Panc1 (cell line): ENCODE measurements around the gene RASAL1. TPM values are rescaled to one million over a fixed set of nuclear protein-coding genes. Genes with fewer than 3 reads are reported as not detected.

Source experiments
- ATAC-seq: fragments of 200-7000 bp; cut with Tn5 transposase; 2 replicates; pipeline ENCODE4 v1.9.1; 2020; ENCODE audit warnings: mild to moderate bottlenecking, moderate library complexity
- BruUV-seq: library from RNA; stranded (reverse); fragments of 400-500 nt; replicated peaks from 2 replicates; lab custom pipeline; 2021; lab: Mats Ljungman, UMichigan
- CTCF ChIA-PET: fragments of 300-600 bp; sonication (Branson Sonifier 250); formaldehyde crosslinking; loops from one replicate; lab custom pipeline; 2022; ENCODE audit warnings: antibody characterized with exemption; lab: Charles Lee
- POLR2A ChIA-PET: fragments of 300-600 bp; sonication (Branson Sonifier 250); formaldehyde crosslinking; loops from one replicate; lab custom pipeline; 2022; ENCODE audit warnings: antibody characterized with exemption; lab: Charles Lee
- DNase-seq: peaks from one replicate; pipeline ENCODE4 v3.0.0-alpha.2; 2010; ENCODE audit warnings: low read depth, low spot score
- H3K27ac ChIP-seq: 2 replicates; pipeline ENCODE4 v1.5.1; 2011; ENCODE audit warnings: mild to moderate bottlenecking, low read length, inconsistent platforms
- H3K27me3 ChIP-seq: fragments of 200-500 bp; sonication (Bioruptor generic); 2 replicates; pipeline ENCODE4 v1.6.0; 2014; ENCODE audit warnings: low read length, inconsistent platforms; ENCODE audit not compliant: control insufficient read depth, insufficient read depth
- H3K36me3 ChIP-seq: fragments of 200-500 bp; sonication (Bioruptor generic); 2 replicates; pipeline ENCODE4 v1.5.1; 2014; ENCODE audit warnings: inconsistent platforms, mild to moderate bottlenecking, low read length, moderate library complexity; ENCODE audit not compliant: control insufficient read depth, insufficient read depth
- H3K4me1 ChIP-seq: 2 replicates; pipeline ENCODE4 v1.5.1; 2011; ENCODE audit warnings: inconsistent platforms, mild to moderate bottlenecking, low read length, moderate library complexity; ENCODE audit not compliant: control insufficient read depth, insufficient read depth
- H3K4me3 ChIP-seq, 2 experiments: 2 replicates each; pipeline ENCODE4 v1.5.1; 2011 to 2012; ENCODE audit warnings: low read depth in 2 of 2, low read length in 2 of 2, mild to moderate bottlenecking in 2 of 2, inconsistent platforms in 1 of 2, moderate library complexity in 1 of 2
- H3K9me3 ChIP-seq: fragments of 200-500 bp; sonication (Bioruptor generic); 2 replicates; pipeline ENCODE4 v1.5.1; 2014; ENCODE audit warnings: low read depth, mild to moderate bottlenecking, inconsistent platforms, low read length, moderate library complexity; ENCODE audit not compliant: control insufficient read depth, insufficient read depth
- CTCF ChIP-seq: fragments of 450-650 bp; IDR thresholded peaks from 2 replicates; pipeline ENCODE4 v1.5.1; 2017; ENCODE audit warnings: mild to moderate bottlenecking
- POLR2AphosphoS5 ChIP-seq: IDR thresholded peaks from 2 replicates; pipeline ENCODE4 v1.6.1; 2012; ENCODE audit warnings: mild to moderate bottlenecking, low read depth, low read length, moderate library complexity
- REST ChIP-seq, 2 experiments: IDR thresholded peaks; 2 replicates each; pipeline ENCODE4 v1.6.1; 2011 to 2012; ENCODE audit warnings: low read depth in 2 of 2, control low read depth in 1 of 2, low read length in 1 of 2, mild to moderate bottlenecking in 1 of 2, moderate library complexity in 1 of 2; ENCODE audit not compliant: insufficient read depth in 1 of 2
- SIN3A ChIP-seq: IDR thresholded peaks from 2 replicates; pipeline ENCODE4 v1.6.1; 2012; ENCODE audit warnings: low read depth, mild to moderate bottlenecking, low read length, moderate library complexity, borderline replicate concordance; ENCODE audit not compliant: insufficient read depth
- TCF7L2 ChIP-seq: IDR thresholded peaks from 2 replicates; pipeline ENCODE4 v1.6.1; 2011; ENCODE audit warnings: mild to moderate bottlenecking, low read depth, low read length, inconsistent platforms
- in situ Hi-C: cut with HindIII; loops from 2 replicates; pipeline ENCODE4 v1.10.0; 2016; ENCODE audit warnings: low sequenced_read_pairs, low pct_unique_long_range_greater_than_20kb
- intact Hi-C: fragments of 100-400 bp; cut with micrococcal nuclease; formaldehyde crosslinking; loops from one replicate; pipeline ENCODE4 v1.10.0; 2022; ENCODE audit not compliant: unreplicated experiment
- total RNA-seq: library from RNA; stranded (reverse); gene quantifications from one replicate; pipeline ENCODE4 v1.2.1, GENCODE V29; 2021; ENCODE audit not compliant: unreplicated experiment

The RASAL1 gene
- total RNA-seq, 1 experiment from 2014 or later: 0.28 TPM

- Histone ChIP-seq H3K27ac (no peak overlapping the region), H3K36me3 (no peaks in the 10 kb centered on the region), H3K4me3 (no peak overlapping the region), H3K9me3 (no peaks in the 10 kb centered on the region), H3K4me1 (peaks cover 4% of the 10 kb centered on the region), H3K27me3 (no peaks in the 10 kb centered on the region)
- ChIA-PET CTCF (interaction anchor here (0.5 to 0.6 kb wide), 2 partner anchors 50 to 197 kb away, joined by 3 to 4 read pairs; no protein-coding TSS in a partner anchor), POLR2A (interaction anchor here (0.9 kb wide), 1 partner anchor 73 kb away, joined by 4 read pairs; no protein-coding TSS in a partner anchor)
- in situ Hi-C loops: no loop called here
- no peak for ATAC-seq
- intact Hi-C loops: no loop called here
- DNase-seq: no peak
- no peak for TF ChIP-seq TCF7L2
- TF ChIP-seq CTCF: no peak
- no peak for TF ChIP-seq REST (IDR thresholded peaks at IDR 0.05; ENCODE audit: insufficient read depth in 1 of 2, low read depth in 2 of 2, low read length in 1 of 2)
- TF ChIP-seq POLR2AphosphoS5: no peak
- no peak for TF ChIP-seq SIN3A
- no TSS peak for BruUV-seq
Observed at GRCh38 chr12:113134521-113134951, 1.0 kb downstream of the RASAL1 start.

GRCh38 chr12:113134071-113134470 lies 1.5 kb downstream of the RASAL1 start:
- DNase-seq: no peak
- in situ Hi-C loops (no loop called here), intact Hi-C loops (no loop called here)
- Histone ChIP-seq H3K4me3 (no peak overlapping the region), H3K27me3 (no peaks in the 10 kb centered on the region), H3K36me3 (no peaks in the 10 kb centered on the region), H3K9me3 (no peaks in the 10 kb centered on the region), H3K27ac (no peak overlapping the region), H3K4me1 (peaks cover 4% of the 10 kb centered on the region)
- POLR2A ChIA-PET: no interaction called here
- BruUV-seq: no TSS peak
- TF ChIP-seq CTCF (no peak), REST (IDR thresholded peaks at IDR 0.05; ENCODE audit: insufficient read depth in 1 of 2, low read depth in 2 of 2, low read length in 1 of 2) (no peak), SIN3A (no peak), TCF7L2 (no peak), POLR2AphosphoS5 (no peak)
- CTCF ChIA-PET: no interaction called here
- no peak for ATAC-seq
